HG02588 (cell line): ENCODE results near the gene GRK1.
"Not testable (repeated sequence)": the region's sequence is repeated elsewhere in the genome, so short reads cannot be mapped to it uniquely, and the experiment has no call there.

ENCODE experiments used
- ATAC-seq: cut with Tn5 transposase; IDR thresholded peaks from one replicate; pipeline ENCODE4 v1.9.1; 2021; ENCODE audit warnings: mild to moderate bottlenecking, moderate library complexity; ENCODE audit not compliant: unreplicated experiment

The GRK1 gene

GRCh38 chr13:113666951-113667701 lies at the start of gene GRK1:
GRK1 (plus strand) TSS chr13:113667219; CDS start chr13:113667387, 168 bp downstream.
- ATAC-seq: no peak

GRCh38 chr13:113617961-113618360 lies 49.1 kb upstream of the GRK1 start:
- ATAC-seq: no peak

GRCh38 chr13:113618455-113618854 lies 48.6 kb upstream of the GRK1 start:
- no peak for ATAC-seq

DNA sequence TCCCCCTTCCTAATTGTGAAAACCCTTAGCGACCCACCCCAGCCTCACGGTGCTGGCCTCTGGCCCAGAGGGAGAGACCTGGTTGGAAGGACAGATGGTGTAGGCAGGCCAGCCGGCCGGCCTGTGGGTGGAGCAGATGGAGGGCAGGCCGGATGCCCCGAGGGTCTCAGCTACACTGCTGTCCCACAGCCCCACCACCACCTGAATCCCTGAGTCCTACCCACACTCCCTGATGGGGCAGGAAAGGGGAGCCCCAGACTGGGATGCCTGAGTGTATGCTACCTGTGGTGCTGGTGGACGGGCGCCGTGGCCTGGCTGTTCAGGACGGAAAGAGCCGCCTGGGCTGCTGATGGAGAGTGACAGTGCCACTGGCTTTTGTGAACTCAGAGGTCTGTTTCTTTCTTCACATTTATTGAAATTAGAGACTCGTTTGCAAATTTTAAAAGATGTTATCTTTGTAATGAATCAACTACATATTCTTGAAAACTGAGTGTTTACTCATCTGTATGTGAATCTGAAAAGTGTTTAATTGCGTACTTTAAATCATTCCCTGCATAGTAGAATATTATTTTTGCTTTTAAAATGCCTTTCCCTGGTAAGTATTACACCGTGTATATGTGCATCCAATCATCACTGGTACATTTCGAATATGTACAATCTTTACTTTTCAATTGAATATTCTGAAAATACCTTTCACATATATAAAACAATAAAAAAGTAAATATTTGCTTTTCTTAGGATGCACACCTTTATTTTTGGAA lies 46.8 kb upstream of the GRK1 start:
- no peak for ATAC-seq

GRCh38 chr13:113621046-113621445 lies 46.0 kb upstream of the GRK1 start:
- ATAC-seq: no peak

GRCh38 chr13:113621498-113621897 lies 45.5 kb upstream of the GRK1 start:
- ATAC-seq: not testable (repeated sequence)

GRCh38 chr13:113621986-113622550 lies 45.0 kb upstream of the GRK1 start:
- ATAC-seq: not testable (repeated sequence)

- ATAC-seq: no peak
These were observed 44.1 kb upstream of the GRK1 start for GRCh38 chr13:113622791-113623490.

DNA sequence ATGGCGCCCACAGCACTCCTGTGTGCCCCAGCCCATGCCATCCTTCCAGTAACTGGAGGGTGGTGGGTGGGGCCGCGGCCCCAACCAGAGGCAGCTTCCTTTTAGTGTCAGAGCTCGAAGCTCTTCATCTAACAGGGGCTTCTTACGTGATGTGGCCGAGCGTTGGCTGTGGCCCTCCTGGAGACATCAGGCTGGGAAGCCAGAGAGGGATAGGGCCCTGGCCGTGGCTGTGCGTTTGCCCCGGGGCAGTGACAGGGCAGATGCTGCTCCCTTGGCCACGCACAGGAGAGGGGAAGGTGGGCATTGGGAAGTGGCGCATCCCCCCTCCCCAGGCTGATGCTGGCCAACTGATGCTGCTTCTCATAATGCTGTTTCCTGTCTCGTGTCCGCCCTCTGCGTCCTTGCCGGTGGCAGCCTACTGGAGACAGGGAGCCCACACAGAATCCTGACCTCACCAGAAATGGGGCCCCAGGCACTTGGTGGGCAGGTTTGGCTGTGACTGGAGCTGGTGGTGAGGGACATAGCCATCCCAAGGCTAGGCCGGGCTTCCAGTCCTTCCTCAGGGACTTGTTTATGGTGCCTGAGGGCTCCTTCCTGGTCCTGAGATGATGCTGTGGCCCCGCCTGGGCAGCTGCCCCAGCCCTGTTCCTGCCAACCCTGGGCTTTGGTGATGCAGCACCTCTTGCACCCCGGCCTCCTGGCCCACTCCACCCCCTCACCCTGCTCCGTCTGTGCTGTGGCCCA lies 43.4 kb upstream of the GRK1 start:
- no peak for ATAC-seq

- no peak for ATAC-seq
These were observed 42.8 kb upstream of the GRK1 start for GRCh38 chr13:113624235-113624587.

DNA sequence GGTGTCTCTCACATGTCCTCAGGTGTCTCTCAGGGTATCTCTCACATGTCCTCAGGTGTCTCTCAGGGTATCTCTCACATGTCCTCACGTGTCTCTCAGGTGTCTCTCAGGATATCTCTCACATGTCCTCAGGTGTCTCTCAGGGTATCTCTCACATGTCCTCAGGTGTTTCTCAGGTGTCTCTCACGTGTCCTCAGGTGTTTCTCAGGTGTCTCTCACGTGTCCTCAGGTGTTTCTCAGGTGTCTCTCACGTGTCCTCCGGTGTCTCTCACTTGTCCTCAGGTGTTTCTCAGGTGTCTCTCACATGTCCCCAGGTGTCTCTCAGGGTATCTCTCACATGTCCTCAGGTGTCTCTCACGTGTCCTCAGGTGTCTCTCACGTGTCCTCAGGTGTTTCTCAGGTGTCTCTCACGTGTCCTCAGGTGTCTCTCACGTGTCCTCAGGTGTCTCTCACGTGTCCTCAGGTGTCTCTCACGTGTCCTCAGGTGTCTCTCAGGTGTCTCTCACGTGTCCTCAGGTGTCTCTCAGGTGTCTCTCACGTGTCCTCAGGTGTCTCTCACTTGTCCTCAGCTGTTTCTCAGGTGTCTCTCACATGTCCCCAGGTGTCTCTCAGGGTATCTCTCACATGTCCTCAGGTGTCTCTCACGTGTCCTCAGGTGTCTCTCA lies 42.2 kb upstream of the GRK1 start:
- ATAC-seq: not testable (repeated sequence)

GRCh38 chr13:113625965-113626721 lies 40.9 kb upstream of the GRK1 start:
- no peak for ATAC-seq

DNA sequence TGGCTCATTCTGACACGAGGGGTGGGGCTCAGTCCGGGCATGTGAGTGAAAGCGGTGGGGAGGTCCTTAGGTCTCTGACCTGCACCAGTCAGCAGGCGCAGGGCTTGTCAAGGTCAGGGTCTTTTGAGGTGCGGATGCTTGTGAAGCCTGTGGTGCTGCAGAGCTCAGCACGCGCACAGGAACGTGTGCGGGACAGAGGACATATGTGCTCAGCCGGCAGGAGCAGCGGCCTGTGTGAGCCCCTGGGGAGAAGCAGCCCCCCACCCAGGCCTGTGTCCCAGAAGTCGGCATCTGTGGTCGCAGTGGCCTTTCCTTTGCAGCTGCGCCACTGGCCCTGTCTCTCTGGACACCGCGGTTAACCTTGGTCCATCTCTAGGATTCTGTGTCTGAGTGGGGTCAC lies 39.9 kb upstream of the GRK1 start:
- ATAC-seq: no peak

DNA sequence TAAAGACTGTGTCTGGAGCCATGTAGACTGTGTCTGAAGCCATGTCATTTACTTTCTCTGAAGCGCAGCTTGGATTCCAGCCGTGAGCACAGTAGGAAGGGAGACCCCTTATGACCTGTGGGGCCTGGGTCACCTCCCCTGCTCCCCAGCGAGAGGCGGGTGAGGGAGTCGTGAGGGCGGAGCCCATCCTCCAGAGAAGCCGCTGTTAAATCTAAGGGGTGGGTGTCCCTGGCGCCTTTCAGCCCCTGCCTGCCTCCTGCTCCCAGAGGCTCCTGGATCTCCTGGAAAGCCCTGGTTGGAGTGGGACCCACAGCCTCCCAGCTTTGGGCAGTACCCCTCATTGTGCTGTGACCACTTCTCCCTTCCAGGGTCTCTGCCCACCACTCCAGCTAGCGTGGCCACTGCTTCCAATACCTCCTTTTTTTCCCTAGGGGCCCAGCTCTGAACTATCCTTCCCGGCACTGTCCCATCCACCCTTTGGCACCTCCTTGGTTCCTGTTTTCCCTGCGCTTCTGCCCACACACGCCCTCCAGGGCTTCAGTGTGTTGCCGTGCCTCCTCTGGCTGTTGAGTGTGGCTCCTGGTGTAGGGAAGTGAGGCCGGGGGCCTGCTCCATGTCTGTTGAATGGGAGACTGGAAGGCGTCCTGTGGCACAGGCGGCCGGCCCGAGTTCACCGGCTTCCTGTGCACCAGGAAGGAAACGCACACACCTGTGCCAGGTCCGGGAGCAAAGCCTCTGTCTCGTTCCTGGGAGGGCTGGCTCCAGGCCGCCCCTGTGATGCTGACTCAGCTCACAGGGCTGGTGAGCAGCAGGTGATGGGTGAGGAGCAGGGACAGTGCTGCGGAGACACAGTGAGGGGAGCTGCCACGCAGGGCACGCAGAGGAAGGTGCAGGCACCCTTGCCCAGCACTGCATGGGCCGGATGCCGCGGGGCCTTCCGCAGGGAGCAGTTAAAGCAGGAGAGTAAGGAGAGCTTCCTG lies 38.4 kb upstream of the GRK1 start:
- ATAC-seq: no peak

GRCh38 chr13:113629866-113630265 lies 37.2 kb upstream of the GRK1 start:
- no peak for ATAC-seq

- ATAC-seq: no peak
These were observed 36.7 kb upstream of the GRK1 start for GRCh38 chr13:113630296-113630695.

DNA sequence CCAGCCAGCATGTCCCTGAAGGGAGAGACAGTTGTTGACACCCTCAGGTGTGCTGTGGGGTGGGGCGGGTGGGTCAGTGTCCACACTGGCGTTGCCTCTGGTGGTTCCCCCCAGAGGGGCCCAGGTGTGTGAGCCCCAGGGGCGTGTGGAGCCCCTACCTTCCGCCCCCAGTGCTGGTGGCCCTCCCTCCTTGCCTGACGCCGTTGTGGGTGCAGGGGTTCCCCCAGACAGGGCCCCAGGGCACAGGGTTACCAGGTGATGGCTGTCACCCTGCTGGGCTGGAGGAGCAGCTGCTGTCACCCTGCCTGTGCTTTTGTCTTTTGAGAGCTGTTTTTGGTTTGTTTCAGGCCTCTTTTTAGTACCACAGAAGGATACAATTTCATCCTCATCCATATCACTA lies 36.2 kb upstream of the GRK1 start:
- no peak for ATAC-seq

- ATAC-seq: no peak
These were observed 35.5 kb upstream of the GRK1 start for GRCh38 chr13:113631341-113632095.
